HepG2 (cell line): ENCODE measurements around the gene DYNLT2B. TPM values are rescaled to one million over a fixed set of nuclear protein-coding genes. Genes with fewer than 3 reads are reported as not detected.
A peak's percentile ranks its signal among the peaks of the same experiment; 100 is the strongest.

ENCODE experiments used
- FOSL2 ChIP-seq: sonication (generic); formaldehyde crosslinking; IDR thresholded peaks from 2 replicates; pipeline ENCODE4 v1.4.0; 2020; ENCODE audit warnings: missing genetic modification reagents
- HDAC1 ChIP-seq: sonication (generic); formaldehyde crosslinking; IDR thresholded peaks from 2 replicates; pipeline ENCODE4 v1.5.1; 2020; ENCODE audit warnings: mild to moderate bottlenecking, missing genetic modification reagents
- HNRNPL ChIP-seq: fragments of 200-400 bp; formaldehyde crosslinking; IDR thresholded peaks from 2 replicates; pipeline ENCODE4 v1.6.1; 2017; ENCODE audit warnings: mild to moderate bottlenecking, low read depth, low read length
- MLLT10 ChIP-seq: sonication (generic); formaldehyde crosslinking; IDR thresholded peaks from 2 replicates; pipeline ENCODE4 v1.4.0; 2020; ENCODE audit warnings: missing genetic modification reagents
- NBN ChIP-seq: fragments of 450-650 bp; conservative IDR thresholded peaks from 2 replicates; pipeline ENCODE4 v1.6.1; 2017
- NCOA1 ChIP-seq: sonication (generic); formaldehyde crosslinking; IDR thresholded peaks from 2 replicates; pipeline ENCODE4 v1.9.0; 2021; ENCODE audit warnings: missing genetic modification reagents
- NFIB ChIP-seq: sonication (generic); formaldehyde crosslinking; IDR thresholded peaks from 2 replicates; pipeline ENCODE4 v1.9.0; 2021; ENCODE audit warnings: missing genetic modification reagents, mild to moderate bottlenecking, borderline replicate concordance
- PRMT3 ChIP-seq: sonication (generic); formaldehyde crosslinking; IDR thresholded peaks from 2 replicates; pipeline ENCODE4 v1.8.1; 2022; ENCODE audit warnings: low read depth, mild to moderate bottlenecking, moderate library complexity, missing genetic modification reagents, borderline replicate concordance
- TCF12 ChIP-seq, 2 experiments: fragments of 450-650 bp in 1 of 2; sonication (generic) in 1 of 2; formaldehyde crosslinking in 1 of 2; IDR thresholded peaks; 2 replicates each; pipeline versions ENCODE4 v1.6.1 to v1.8.0; 2017 to 2022; ENCODE audit warnings: antibody characterized with exemption in 1 of 2, mild to moderate bottlenecking in 1 of 2, missing genetic modification reagents in 1 of 2, moderate library complexity in 1 of 2
- ZFP62 ChIP-seq: sonication (generic); formaldehyde crosslinking; IDR thresholded peaks from 2 replicates; pipeline ENCODE4 v1.4.0; 2020; ENCODE audit warnings: missing genetic modification reagents
- ZNF20 ChIP-seq: sonication (generic); formaldehyde crosslinking; IDR thresholded peaks from 2 replicates; pipeline ENCODE4 v1.4.0; 2020; ENCODE audit warnings: mild to moderate bottlenecking, moderate library complexity, missing genetic modification reagents
- ZNF512B ChIP-seq: sonication (generic); formaldehyde crosslinking; IDR thresholded peaks from 2 replicates; pipeline ENCODE4 v1.5.1; 2020; ENCODE audit warnings: missing genetic modification reagents, mild to moderate bottlenecking, borderline replicate concordance
- ZNF607 ChIP-seq: sonication (generic); formaldehyde crosslinking; IDR thresholded peaks from 2 replicates; pipeline ENCODE4 v1.5.1; 2020; ENCODE audit warnings: missing genetic modification reagents, mild to moderate bottlenecking, borderline replicate concordance
- ZSCAN30 ChIP-seq: sonication (generic); formaldehyde crosslinking; IDR thresholded peaks from 2 replicates; pipeline ENCODE4 v1.5.0; 2020; ENCODE audit warnings: mild to moderate bottlenecking, missing genetic modification reagents
- polyA plus RNA-seq, 8 experiments: library from polyadenylated mRNA; depleted of rRNA in 3 of 8; stranded (reverse) in 7 of 8; unstranded in 1 of 8; fragments of >200 nt; fragmentation: Illumina TruSeq in 4 of 8; extraction: Trizol in 4 of 8; gene quantifications; 2 replicates each; pipeline versions ENCODE4 v1.2.1 to v1.2.3, GENCODE V29; 2011 to 2016; ENCODE audit warnings: low read depth in 4 of 8, missing spikeins in 1 of 8, mixed read lengths in 1 of 8; ENCODE audit not compliant: insufficient read depth in 1 of 8
- total RNA-seq, 5 experiments: library from RNA; depleted of rRNA; stranded (reverse); fragments of >200 nt; fragmentation: Illumina TruSeq; extraction: Trizol; gene quantifications; 2 replicates each; pipeline ENCODE4 v1.2.3, GENCODE V29; 2016; ENCODE audit warnings: low read depth in 1 of 5
- TF ChIP-seq, protein P1 (sequence below): sonication (generic); formaldehyde crosslinking; IDR thresholded peaks from 2 replicates; pipeline ENCODE4 v1.4.0; 2020; ENCODE audit warnings: missing genetic modification reagents
- TF ChIP-seq, protein P2 (sequence below): sonication (generic); formaldehyde crosslinking; IDR thresholded peaks from 2 replicates; pipeline ENCODE4 v1.5.0; 2020; ENCODE audit warnings: mild to moderate bottlenecking, missing genetic modification reagents, moderate library complexity
- TF ChIP-seq, protein P3 (sequence below): sonication (generic); formaldehyde crosslinking; conservative IDR thresholded peaks from 2 replicates; pipeline ENCODE4 v1.8.1; 2023; ENCODE audit warnings: missing genetic modification reagents

DYNLT2B gene
- total and polyA plus RNA-seq, 2 of the 13 experiments (the other 11 are each of a cell fraction or from before 2014, with no cell fraction given) = 4.0 to 7.0 TPM

GRCh38 chr3:196317687-196318467 is at the start of gene DYNLT2B (continued):
- TF ChIP-seq, protein P1, sequence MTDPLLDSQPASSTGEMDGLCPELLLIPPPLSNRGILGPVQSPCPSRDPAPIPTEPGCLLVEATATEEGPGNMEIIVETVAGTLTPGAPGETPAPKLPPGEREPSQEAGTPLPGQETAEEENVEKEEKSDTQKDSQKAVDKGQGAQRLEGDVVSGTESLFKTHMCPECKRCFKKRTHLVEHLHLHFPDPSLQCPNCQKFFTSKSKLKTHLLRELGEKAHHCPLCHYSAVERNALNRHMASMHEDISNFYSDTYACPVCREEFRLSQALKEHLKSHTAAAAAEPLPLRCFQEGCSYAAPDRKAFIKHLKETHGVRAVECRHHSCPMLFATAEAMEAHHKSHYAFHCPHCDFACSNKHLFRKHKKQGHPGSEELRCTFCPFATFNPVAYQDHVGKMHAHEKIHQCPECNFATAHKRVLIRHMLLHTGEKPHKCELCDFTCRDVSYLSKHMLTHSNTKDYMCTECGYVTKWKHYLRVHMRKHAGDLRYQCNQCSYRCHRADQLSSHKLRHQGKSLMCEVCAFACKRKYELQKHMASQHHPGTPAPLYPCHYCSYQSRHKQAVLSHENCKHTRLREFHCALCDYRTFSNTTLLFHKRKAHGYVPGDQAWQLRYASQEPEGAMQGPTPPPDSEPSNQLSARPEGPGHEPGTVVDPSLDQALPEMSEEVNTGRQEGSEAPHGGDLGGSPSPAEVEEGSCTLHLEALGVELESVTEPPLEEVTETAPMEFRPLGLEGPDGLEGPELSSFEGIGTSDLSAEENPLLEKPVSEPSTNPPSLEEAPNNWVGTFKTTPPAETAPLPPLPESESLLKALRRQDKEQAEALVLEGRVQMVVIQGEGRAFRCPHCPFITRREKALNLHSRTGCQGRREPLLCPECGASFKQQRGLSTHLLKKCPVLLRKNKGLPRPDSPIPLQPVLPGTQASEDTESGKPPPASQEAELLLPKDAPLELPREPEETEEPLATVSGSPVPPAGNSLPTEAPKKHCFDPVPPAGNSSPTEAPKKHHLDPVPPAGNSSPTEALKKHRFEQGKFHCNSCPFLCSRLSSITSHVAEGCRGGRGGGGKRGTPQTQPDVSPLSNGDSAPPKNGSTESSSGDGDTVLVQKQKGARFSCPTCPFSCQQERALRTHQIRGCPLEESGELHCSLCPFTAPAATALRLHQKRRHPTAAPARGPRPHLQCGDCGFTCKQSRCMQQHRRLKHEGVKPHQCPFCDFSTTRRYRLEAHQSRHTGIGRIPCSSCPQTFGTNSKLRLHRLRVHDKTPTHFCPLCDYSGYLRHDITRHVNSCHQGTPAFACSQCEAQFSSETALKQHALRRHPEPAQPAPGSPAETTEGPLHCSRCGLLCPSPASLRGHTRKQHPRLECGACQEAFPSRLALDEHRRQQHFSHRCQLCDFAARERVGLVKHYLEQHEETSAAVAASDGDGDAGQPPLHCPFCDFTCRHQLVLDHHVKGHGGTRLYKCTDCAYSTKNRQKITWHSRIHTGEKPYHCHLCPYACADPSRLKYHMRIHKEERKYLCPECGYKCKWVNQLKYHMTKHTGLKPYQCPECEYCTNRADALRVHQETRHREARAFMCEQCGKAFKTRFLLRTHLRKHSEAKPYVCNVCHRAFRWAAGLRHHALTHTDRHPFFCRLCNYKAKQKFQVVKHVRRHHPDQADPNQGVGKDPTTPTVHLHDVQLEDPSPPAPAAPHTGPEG (CRISPR knock-in tag) = peak; percentile 92
- TF ChIP-seq ZNF20 (CRISPR knock-in tag) (no peak), PRMT3 (CRISPR knock-in tag) (no peak), MLLT10 (no peak), NBN (no peak), HNRNPL (no peak), NFIB (no peak), HDAC1 (CRISPR knock-in tag) (peak; percentile 69; the same call in 1 of the 2 replicates), ZNF512B (CRISPR knock-in tag) (no peak), ZFP62 (CRISPR knock-in tag) (no peak), FOSL2 (0 out of 2 replicates have a peak, but pooled peaks have one; percentile 13), ZNF607 (CRISPR knock-in tag) (peak; percentile 75; the same call in 1 of the 2 replicates), ZSCAN30 (CRISPR knock-in tag) (no peak), NCOA1 (CRISPR knock-in tag) (no peak), TCF12 (IDR thresholded peaks at IDR 0.05) (no peak), TCF12 (CRISPR knock-in tag; IDR thresholded peaks at IDR 0.05) (no peak; the same call in 1 of the 2 replicates)
- TF ChIP-seq, protein P2, sequence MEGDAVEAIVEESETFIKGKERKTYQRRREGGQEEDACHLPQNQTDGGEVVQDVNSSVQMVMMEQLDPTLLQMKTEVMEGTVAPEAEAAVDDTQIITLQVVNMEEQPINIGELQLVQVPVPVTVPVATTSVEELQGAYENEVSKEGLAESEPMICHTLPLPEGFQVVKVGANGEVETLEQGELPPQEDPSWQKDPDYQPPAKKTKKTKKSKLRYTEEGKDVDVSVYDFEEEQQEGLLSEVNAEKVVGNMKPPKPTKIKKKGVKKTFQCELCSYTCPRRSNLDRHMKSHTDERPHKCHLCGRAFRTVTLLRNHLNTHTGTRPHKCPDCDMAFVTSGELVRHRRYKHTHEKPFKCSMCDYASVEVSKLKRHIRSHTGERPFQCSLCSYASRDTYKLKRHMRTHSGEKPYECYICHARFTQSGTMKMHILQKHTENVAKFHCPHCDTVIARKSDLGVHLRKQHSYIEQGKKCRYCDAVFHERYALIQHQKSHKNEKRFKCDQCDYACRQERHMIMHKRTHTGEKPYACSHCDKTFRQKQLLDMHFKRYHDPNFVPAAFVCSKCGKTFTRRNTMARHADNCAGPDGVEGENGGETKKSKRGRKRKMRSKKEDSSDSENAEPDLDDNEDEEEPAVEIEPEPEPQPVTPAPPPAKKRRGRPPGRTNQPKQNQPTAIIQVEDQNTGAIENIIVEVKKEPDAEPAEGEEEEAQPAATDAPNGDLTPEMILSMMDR = peak; percentile 51
- TF ChIP-seq, protein P3, sequence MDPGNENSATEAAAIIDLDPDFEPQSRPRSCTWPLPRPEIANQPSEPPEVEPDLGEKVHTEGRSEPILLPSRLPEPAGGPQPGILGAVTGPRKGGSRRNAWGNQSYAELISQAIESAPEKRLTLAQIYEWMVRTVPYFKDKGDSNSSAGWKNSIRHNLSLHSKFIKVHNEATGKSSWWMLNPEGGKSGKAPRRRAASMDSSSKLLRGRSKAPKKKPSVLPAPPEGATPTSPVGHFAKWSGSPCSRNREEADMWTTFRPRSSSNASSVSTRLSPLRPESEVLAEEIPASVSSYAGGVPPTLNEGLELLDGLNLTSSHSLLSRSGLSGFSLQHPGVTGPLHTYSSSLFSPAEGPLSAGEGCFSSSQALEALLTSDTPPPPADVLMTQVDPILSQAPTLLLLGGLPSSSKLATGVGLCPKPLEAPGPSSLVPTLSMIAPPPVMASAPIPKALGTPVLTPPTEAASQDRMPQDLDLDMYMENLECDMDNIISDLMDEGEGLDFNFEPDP = no peak
